ENCODE data around the gene CREBBP.

- no peak for TF ChIP-seq POLR2A (IDR thresholded peaks at IDR 0.05)
- no peak for TF ChIP-seq CTCF (IDR thresholded peaks at IDR 0.05 in 8 of 11, conservative IDR thresholded peaks at IDR 0.05 in 3 of 11)
- no peak for TF ChIP-seq POLR2AphosphoS5 (IDR thresholded peaks at IDR 0.05)
These were observed 124.4 kb downstream of the CREBBP start for GRCh38 chr16:3756113-3756512.
